ENCODE measurements around the gene FOXB1.
A peak's percentile ranks its signal among the peaks of the same experiment; 100 is the strongest.

Gene FOXB1

GRCh38 chr15:60021589-60022378, 17.7 kb downstream of the FOXB1 start:
- DNase-seq, result no peak

GRCh38 chr15:60022379-60022741, 18.2 kb downstream of the FOXB1 start:
- DNase-seq, result no peak

GRCh38 chr15:60026555-60026954, 22.4 kb downstream of the FOXB1 start:
- DNase-seq, result no peak

- no peak for DNase-seq
Measured at GRCh38 chr15:60035344-60035743, 31.2 kb downstream of the FOXB1 start.

- no peak for DNase-seq
Measured at GRCh38 chr15:60039316-60039715, 35.2 kb downstream of the FOXB1 start.

GRCh38 chr15:60043744-60044435, 39.8 kb downstream of the FOXB1 start:
- DNase-seq, result no peak

- DNase-seq, result peak in 3 of 6 experiments; percentile 28 to 55 (median 33)
Measured at GRCh38 chr15:60044636-60045270, 40.6 kb downstream of the FOXB1 start.

- DNase-seq, result no peak
Measured at GRCh38 chr15:60047701-60048100, 43.6 kb downstream of the FOXB1 start.

- no peak for DNase-seq
Measured at GRCh38 chr15:60049948-60050347, 45.8 kb downstream of the FOXB1 start.

- DNase-seq, result no peak
Measured at GRCh38 chr15:60052796-60053195, 48.7 kb downstream of the FOXB1 start.

GRCh38 chr15:60054472-60054871, 50.4 kb downstream of the FOXB1 start:
- no peak for DNase-seq
